HL-60 (cell line): ENCODE data around the gene KRTAP10-8.

Source experiments
- GABPA ChIP-seq: IDR thresholded peaks from 2 replicates; pipeline ENCODE4 v1.6.1; 2012; ENCODE audit warnings: low read depth
- POLR2AphosphoS5 ChIP-seq: IDR thresholded peaks from 2 replicates; pipeline ENCODE4 v1.6.1; 2012; ENCODE audit warnings: low read depth
- REST ChIP-seq: IDR thresholded peaks from 2 replicates; pipeline ENCODE4 v1.6.1; 2012; ENCODE audit warnings: low read depth; ENCODE audit not compliant: insufficient replicate concordance
- SPI1 ChIP-seq: IDR thresholded peaks from 2 replicates; pipeline ENCODE4 v1.6.1; 2012; ENCODE audit warnings: low read depth, mild to moderate bottlenecking, borderline replicate concordance
- TF ChIP-seq, protein P1 (sequence below): IDR thresholded peaks from one replicate; pipeline ENCODE4 v1.5.1; 2011; ENCODE audit warnings: low read length, control low read depth, inconsistent platforms; ENCODE audit not compliant: insufficient read depth

GRCh38 chr21:44656868-44657267, 45.0 kb downstream of the KRTAP10-8 start:
- TF ChIP-seq POLR2AphosphoS5, result no peak
- TF ChIP-seq, protein P1, sequence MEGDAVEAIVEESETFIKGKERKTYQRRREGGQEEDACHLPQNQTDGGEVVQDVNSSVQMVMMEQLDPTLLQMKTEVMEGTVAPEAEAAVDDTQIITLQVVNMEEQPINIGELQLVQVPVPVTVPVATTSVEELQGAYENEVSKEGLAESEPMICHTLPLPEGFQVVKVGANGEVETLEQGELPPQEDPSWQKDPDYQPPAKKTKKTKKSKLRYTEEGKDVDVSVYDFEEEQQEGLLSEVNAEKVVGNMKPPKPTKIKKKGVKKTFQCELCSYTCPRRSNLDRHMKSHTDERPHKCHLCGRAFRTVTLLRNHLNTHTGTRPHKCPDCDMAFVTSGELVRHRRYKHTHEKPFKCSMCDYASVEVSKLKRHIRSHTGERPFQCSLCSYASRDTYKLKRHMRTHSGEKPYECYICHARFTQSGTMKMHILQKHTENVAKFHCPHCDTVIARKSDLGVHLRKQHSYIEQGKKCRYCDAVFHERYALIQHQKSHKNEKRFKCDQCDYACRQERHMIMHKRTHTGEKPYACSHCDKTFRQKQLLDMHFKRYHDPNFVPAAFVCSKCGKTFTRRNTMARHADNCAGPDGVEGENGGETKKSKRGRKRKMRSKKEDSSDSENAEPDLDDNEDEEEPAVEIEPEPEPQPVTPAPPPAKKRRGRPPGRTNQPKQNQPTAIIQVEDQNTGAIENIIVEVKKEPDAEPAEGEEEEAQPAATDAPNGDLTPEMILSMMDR, result no peak
- TF ChIP-seq REST, result no peak
- no peak for TF ChIP-seq GABPA
- TF ChIP-seq SPI1, result no peak
